ENCODE results near the gene RPTOR.

- TF ChIP-seq POLR2A (IDR thresholded peaks at IDR 0.05; ENCODE audit: low read length) (no peak), GATA1 (IDR thresholded peaks at IDR 0.05; ENCODE audit: low read depth, low read length) (no peak)
Observed at GRCh38 chr17:80585890-80586845, 41.5 kb downstream of the RPTOR start.

Measured in erythroblast (primary cell).